ENCODE results near the gene CENPL.

- TF ChIP-seq CTCF (IDR thresholded peaks at IDR 0.05) (no peak), POLR2AphosphoS5 (IDR thresholded peaks at IDR 0.05; ENCODE audit: low read depth, low read length) (no peak), SIN3A (IDR thresholded peaks at IDR 0.05; ENCODE audit: borderline replicate concordance, insufficient read depth, low read depth, low read length) (no peak), REST (IDR thresholded peaks at IDR 0.05; ENCODE audit: insufficient read depth in 1 of 2, low read depth in 2 of 2, low read length in 1 of 2) (no peak)
Measured at GRCh38 chr1:173775578-173776226, 49.0 kb downstream of the CENPL start.
